WI38 (cell line): ENCODE results near the gene RPL22.

Source experiments
- H3K4me3 ChIP-seq: 2 replicates; pipeline ENCODE4 v1.5.1; 2011; ENCODE audit warnings: low read depth, mild to moderate bottlenecking, control low read depth, low read length
- TF ChIP-seq, protein P1 (sequence below): IDR thresholded peaks from 2 replicates; pipeline ENCODE4 v1.5.1; 2012; ENCODE audit warnings: low read depth, mild to moderate bottlenecking, control low read depth, low read length

RPL22 gene

DNA sequence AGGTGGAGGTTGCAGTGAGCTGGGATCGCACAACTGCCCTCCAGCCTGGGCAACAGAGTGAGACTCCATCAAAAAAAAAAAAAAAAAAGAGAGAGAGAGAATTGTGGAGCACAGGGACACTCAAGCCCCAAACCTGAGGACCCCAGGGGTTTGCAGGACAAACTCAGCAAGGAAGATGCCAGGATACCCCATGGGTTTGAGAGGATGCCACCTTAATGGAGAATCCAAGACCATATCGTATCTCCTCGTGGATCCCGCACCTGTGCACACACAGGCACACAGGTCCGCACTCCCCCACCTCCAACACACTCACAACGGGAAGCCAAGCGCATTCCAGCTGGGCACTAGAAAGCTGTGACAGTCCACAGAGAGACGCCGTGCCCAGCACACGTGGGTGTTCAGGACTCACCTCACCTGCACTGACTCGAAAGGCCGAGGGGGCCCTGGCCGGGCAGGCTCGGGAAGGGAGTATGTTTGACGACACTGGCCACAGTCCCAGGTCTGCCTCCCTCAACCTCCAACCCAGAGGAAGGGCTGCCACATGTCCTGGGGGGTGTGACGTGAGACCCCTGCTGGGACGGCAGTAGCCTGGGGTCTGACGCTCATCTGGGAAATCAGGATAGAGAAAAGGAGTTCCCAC is 30.3 kb downstream of the RPL22 start:
- H3K4me3 ChIP-seq, result no peak overlapping the region
- TF ChIP-seq, protein P1, sequence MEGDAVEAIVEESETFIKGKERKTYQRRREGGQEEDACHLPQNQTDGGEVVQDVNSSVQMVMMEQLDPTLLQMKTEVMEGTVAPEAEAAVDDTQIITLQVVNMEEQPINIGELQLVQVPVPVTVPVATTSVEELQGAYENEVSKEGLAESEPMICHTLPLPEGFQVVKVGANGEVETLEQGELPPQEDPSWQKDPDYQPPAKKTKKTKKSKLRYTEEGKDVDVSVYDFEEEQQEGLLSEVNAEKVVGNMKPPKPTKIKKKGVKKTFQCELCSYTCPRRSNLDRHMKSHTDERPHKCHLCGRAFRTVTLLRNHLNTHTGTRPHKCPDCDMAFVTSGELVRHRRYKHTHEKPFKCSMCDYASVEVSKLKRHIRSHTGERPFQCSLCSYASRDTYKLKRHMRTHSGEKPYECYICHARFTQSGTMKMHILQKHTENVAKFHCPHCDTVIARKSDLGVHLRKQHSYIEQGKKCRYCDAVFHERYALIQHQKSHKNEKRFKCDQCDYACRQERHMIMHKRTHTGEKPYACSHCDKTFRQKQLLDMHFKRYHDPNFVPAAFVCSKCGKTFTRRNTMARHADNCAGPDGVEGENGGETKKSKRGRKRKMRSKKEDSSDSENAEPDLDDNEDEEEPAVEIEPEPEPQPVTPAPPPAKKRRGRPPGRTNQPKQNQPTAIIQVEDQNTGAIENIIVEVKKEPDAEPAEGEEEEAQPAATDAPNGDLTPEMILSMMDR, result no peak

- TF ChIP-seq, protein P1, result no peak
- H3K4me3 ChIP-seq, result no peak overlapping the region
These were observed 31.7 kb downstream of the RPL22 start for GRCh38 chr1:6167391-6168303.

GRCh38 chr1:6166655-6167390 is 32.6 kb downstream of the RPL22 start:
- TF ChIP-seq, protein P1, result no peak
- no peak overlapping the region for H3K4me3 ChIP-seq

GRCh38 chr1:6166221-6166620 is 33.2 kb downstream of the RPL22 start:
- H3K4me3 ChIP-seq, result no peak overlapping the region
- TF ChIP-seq, protein P1, result no peak

- TF ChIP-seq, protein P1, result no peak
- H3K4me3 ChIP-seq, result no peak overlapping the region
These were observed 33.9 kb downstream of the RPL22 start for GRCh38 chr1:6165441-6165985.

DNA sequence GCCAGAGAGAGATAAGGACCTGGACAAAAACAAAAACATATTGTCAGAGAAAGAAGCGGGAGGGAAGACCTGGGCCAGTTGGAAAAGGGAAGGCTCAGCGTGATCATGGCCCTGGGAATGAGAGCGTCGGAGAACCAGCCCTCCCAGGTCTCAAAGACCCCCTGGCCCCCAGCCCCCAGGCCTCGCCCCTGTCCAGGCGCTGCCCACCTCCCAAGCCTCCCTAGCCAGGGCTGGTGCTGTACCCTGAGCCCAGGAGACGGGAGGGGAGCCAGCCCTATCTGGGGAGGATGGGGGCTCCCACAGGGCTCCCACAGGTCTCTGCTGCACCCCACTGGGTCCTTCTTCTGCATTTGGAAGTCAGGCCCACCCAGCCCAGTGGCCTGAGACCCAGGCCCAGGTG is 34.4 kb downstream of the RPL22 start:
- H3K4me3 ChIP-seq, result no peak overlapping the region
- TF ChIP-seq, protein P1, result no peak
